ENCODE measurements around the gene TAF8.

Gene TAF8

GRCh38 chr6:42123379-42124103 is 73.2 kb downstream of the TAF8 start:
- DNase-seq (ENCODE audit: low read depth in 2 of 2): no peak

- DNase-seq (ENCODE audit: low read depth in 2 of 2): no peak
These were observed 74.0 kb downstream of the TAF8 start for GRCh38 chr6:42124223-42124836.

- no peak for DNase-seq (ENCODE audit: low read depth in 2 of 2)
These were observed 74.9 kb downstream of the TAF8 start for GRCh38 chr6:42125231-42125630.

GRCh38 chr6:42125663-42126062 is 75.3 kb downstream of the TAF8 start:
- DNase-seq (ENCODE audit: low read depth in 2 of 2): no peak

GRCh38 chr6:42128460-42129359 is 78.4 kb downstream of the TAF8 start:
- no peak for DNase-seq (ENCODE audit: low read depth in 2 of 2)

- no peak for DNase-seq (ENCODE audit: low read depth in 2 of 2)
These were observed 79.0 kb downstream of the TAF8 start for GRCh38 chr6:42129360-42129676.

- DNase-seq (ENCODE audit: low read depth in 2 of 2): no peak
These were observed 81.2 kb downstream of the TAF8 start for GRCh38 chr6:42131531-42131930.

GRCh38 chr6:42133926-42134325 is 83.6 kb downstream of the TAF8 start:
- DNase-seq (ENCODE audit: low read depth in 2 of 2): no peak

GRCh38 chr6:42135161-42135560 is 84.8 kb downstream of the TAF8 start:
- no peak for DNase-seq (ENCODE audit: low read depth in 2 of 2)

- no peak for DNase-seq (ENCODE audit: low read depth in 2 of 2)
These were observed 85.4 kb downstream of the TAF8 start for GRCh38 chr6:42135722-42136121.

- no peak for DNase-seq (ENCODE audit: low read depth in 2 of 2)
These were observed 86.3 kb downstream of the TAF8 start for GRCh38 chr6:42136508-42137193.
